DMS114 treated with DMSO at 0.1 percent for 48 hours (cell line): ENCODE results near the gene B4GALT2.
A peak's percentile ranks its signal among the peaks of the same experiment; 100 is the strongest.

Experiments
- DNase-seq: peaks from one replicate; lab custom pipeline; 2025; ENCODE audit not compliant: unreplicated experiment; lab: John Stamatoyannopoulos, UW

Gene B4GALT2

GRCh38 chr1:43946236-43947060, 32.6 kb upstream of the B4GALT2 start, which contains the start of gene IPO13:
Gene IPO13 (plus strand): TSS chr1:43946950. CDS start chr1:43947601, 651 bp downstream.
- peak; percentile 90 for DNase-seq

GRCh38 chr1:43947061-43947873, 31.7 kb upstream of the B4GALT2 start:
- DNase-seq, result no peak

DNA sequence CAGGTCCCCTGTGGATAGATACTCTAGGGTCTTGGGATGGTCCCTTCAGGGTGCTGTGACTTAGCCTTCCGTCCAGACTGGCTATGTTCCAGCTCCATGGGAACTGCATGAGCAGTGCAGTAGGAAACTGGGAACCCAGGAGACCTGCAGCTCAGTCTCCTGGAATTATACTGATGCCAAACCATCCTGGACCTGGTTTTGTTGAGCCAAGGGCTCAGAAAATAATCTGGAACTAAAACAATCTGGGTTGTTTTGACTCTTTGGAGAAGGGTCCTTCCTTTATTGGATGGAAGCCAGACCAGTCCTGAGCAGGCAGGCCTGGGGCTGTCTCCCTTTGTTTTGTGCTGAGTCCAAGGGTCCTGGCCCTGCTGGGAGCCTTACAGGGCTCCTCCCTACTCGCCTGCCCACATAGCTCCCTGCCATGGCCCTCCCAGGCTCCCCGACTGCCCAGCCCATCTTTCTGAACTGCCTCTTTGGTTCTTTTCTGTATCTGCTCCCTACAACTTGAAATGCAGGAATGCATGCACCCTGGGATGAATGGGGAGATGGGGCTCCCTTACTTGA, 31.1 kb upstream of the B4GALT2 start:
- no peak for DNase-seq

DNA sequence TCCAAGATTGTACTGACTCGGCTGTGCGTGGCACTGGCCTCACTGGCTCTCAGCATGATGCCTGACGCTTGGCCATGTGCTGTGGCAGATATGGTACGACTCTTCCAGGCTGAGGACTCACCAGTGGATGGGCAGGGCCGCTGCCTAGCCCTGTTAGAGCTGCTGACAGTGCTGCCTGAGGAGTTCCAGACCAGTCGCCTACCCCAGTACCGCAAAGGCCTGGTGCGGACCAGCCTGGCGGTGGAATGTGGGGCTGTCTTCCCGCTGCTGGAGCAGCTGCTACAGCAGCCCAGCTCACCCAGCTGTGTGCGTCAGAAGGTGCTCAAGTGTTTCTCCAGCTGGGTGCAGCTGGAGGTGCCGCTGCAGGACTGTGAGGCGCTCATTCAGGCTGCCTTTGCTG, 29.3 kb upstream of the B4GALT2 start:
- no peak for DNase-seq

DNA sequence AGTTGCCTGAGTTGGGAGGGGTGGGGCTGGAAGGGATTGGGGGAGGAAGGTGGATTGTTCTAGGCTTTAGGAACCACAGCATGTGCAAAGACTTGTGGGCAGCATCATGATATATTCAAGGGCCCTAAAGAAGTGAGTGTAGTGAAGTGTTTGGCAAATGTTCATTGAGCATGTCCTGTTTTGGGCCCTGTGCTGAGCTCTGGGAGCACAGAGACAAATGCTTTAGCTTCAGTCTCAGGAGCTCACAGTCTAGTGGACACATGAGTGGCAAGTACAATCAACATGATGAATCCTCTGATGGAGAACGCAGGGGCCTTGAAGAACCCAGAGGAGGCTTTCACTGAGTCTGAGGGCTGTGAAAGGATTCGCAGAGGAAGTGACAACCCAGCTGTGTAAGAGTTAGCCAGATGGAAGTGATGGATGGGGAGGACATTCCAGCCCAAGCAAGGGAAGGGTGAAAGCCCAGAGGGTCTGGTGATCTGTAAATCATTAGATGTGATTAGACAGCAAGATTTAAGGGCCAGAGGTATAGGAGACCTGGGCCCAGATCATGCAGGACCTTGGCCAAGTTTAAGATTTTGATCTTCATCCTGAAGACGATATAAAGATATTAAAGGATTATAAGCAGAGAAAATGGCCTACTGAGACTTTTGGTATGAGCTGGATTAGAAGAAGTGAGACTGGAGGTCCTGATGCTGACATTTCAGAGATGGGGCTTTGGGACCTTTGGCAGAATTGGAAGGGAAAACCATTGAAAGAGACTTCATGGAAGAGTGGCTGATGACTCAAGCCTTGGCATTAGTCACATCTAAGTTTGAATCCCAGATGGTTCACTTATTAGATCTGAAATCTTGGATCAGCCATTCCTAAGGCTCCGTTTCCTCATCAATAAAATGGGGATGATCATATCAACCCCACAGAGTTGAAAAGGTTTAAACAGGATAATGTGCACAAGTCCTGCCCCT, 27.7 kb upstream of the B4GALT2 start:
- no peak for DNase-seq

DNA sequence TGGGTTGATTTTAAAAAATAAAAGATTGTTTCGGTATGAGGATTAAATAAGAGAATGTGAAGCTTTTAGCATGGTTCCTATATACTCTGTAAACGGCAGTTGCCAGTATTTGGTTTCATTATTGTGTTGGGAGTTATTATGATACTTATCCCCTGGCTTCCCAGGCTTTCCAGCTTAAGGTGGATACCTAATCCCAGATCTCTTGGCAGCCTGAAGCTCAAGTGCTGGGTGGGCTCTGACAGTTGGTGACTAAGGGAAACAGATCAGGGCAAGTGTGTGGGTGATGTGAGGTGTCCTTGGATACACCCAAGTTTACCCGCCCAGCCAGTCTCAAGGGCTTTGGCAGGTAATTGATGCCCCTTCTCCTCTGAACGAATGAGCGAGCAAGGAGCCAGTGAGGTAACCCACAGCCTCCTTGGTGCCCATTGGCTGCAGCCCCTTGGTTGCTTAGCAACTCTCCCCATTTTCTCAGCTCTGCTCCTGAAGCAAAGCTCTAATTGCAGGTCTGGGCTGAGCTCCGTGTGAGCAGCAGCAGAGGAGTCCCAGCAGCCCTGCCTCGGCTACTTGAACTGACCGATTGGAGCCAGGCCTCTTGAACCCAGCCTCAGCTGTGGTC, 26.2 kb upstream of the B4GALT2 start:
- no peak for DNase-seq

- DNase-seq, result no peak
Observed at GRCh38 chr1:43953361-43953760, 25.6 kb upstream of the B4GALT2 start.

DNA sequence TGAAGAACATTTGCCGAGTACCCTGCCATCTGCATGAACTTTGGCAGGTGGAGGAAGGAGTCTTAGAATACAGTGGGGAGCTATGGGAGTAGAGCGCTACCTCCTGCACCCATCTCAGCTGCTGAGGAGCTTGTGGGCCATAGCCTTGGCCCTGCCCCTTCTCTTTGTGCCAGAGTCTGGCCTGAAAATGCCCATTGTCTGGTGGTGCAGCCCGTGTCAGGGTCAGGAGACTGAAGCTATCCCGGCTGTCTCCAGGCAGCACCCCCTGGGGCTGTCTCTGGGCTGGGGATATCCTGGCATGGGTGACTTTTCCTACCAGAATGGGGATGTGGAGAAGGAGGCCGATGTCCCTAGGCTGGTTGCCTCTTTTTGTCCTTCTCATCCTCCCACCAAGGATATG, 25.0 kb upstream of the B4GALT2 start:
- no peak for DNase-seq

DNA sequence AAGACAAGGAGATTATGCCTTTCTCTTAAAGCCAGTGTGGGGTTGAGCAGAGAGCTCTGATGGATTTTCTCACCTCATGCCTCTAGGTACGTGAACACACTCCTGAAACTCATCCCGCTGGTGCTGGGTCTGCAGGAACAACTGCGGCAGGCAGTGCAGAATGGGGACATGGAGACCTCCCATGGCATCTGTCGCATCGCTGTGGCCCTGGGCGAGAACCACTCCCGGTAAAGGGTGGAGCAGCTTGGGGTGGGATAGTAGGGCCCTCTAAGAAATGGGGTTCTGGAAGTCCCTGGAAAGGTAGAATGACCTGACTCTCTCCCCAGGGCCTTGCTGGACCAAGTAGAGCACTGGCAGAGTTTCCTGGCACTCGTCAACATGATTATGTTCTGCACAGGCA, 22.8 kb upstream of the B4GALT2 start:
- DNase-seq, result no peak

DNA sequence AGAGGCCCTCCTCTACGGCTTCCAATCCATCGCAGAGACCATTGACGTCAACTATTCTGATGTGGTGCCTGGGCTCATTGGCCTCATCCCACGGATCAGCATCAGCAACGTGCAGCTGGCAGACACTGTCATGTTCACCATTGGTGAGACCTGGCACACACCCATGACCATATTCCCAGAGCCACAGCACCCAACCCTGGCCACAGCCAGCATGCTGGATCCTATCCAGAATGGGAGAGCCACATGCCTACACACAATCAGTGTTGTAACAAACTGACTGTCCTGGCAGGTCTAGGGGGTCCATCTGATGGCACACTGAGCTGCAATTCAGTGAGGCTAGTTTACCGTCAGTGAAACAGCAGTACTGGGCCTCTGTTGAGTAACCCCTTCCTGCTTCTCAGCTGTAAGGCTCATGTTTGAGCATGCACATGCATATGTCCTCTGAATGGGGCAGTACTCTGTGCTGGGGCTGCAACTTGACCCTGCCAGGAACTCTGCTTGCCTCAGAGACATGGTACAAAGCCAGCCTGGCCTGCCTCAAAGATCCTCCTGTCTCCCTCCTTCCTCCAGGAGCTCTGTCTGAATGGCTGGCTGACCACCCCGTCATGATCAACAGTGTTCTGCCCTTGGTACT, 21.5 kb upstream of the B4GALT2 start:
- no peak for DNase-seq

DNA sequence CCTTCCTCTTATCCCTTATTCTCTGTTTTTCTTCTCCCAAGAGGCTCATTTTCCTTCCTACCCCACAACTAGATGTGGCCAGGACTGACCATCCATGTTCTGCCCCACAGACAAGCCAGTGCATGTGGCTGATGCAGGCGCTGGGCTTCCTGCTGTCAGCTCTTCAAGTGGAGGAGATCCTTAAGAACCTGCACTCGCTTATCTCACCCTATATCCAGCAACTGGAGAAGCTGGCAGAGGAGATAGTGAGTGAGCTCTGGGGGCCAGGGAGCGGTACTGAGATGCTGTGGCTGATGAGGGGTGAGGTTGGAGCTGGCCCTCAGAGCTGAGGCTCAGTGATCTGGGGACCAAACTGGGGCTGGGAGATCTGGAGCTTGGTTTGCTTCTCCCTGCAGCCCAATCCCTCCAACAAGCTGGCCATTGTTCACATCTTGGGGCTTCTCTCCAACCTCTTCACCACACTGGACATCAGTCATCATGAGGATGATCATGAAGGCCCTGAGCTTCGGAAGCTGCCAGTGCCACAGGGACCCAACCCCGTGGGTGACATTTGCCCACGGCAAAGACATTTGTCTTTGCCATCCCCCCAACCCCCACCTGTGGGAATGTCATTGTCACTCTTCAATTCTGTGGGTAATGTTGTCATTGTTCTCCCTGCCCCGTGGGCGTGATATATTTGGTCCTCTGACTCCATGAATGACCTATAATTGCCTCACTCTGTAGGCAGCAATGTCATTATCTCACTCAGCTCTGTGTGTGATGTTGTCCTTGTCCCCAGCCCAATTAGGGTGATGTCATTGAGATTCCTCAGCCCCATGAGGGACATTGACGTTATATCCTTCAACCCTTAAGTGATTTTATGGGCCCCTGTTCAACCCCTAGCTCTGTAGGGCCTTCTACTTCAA, 20.4 kb upstream of the B4GALT2 start:
- no peak for DNase-seq

DNA sequence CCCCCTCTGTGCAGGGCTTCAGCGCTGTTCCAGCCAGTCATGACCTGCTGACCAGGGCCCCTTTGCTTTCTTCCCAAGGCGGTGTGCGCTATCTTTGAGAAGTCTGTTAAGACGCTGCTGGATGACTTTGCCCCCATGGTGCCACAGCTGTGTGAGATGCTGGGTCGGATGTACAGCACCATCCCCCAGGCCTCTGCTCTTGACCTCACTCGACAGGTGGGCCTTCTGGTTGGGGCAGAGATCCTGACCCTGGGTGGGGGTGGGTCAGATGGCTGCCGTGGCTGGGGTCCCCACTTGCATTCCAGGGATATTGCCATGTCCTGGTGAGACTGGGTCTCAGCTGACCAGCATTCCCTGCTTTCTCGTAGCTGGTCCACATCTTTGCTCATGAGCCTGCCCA, 18.2 kb upstream of the B4GALT2 start:
- no peak for DNase-seq

GRCh38 chr1:43961692-43962091, 17.3 kb upstream of the B4GALT2 start:
- no peak for DNase-seq

DNA sequence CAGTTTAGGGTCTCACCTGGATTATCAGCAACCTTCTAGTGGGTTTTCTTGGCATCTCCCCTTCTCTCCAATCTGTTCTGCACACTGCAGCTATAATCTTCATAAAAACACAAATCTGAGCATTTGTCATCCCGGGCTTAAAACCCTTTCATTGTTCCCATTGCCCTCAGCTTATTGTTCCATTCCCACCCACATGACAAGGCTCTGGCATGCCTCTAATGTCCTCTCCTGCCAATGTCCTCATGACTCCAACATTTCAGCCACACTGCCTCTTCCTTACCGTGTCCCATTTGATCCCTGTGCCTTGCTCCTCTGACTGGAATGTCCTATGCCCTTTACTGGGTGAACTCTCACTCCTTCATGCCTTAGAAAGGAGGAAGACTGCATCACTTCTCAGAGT, 16.7 kb upstream of the B4GALT2 start:
- no peak for DNase-seq

- DNase-seq, result no peak
Observed at GRCh38 chr1:43963006-43963405, 16.0 kb upstream of the B4GALT2 start.

DNA sequence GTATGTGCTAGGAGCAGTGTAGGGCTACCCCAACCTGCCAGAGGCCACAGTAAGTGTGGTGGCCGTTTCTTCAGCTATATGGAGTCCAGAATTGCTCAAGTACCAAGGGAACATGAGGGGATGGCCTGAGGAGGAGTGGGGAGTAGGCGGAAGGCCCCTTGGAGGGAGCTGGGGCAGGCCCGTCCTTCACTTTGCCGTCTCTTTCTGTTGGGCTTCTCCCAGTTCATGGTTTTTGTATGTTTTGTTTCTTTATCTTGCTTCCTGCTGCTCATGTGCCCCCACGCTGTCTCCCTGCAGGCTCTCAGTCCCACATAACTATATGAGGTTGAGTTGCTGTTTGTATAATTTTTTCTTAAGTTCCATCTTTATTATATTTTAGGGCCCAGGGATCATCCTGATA, 15.1 kb upstream of the B4GALT2 start:
- DNase-seq, result no peak

GRCh38 chr1:43965316-43965715, 13.7 kb upstream of the B4GALT2 start:
- no peak for DNase-seq

GRCh38 chr1:43968348-43968948, 10.6 kb upstream of the B4GALT2 start:
- no peak for DNase-seq

DNA sequence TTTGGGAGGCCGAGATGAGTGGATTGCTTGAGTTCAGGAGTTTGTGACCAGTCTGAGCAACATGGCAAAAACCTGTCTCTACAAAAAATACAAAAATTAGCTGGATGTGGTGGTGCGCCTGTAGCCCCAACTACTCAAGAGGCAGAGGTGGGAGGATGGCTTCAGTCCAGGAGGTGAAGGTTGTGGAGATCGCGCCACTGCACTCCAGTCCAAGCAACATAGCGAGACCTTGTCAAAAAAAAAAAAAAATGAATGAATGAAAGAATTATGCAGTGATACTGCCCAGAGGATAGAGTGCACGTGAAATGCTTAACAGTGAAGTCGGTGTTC, 9.6 kb upstream of the B4GALT2 start:
- no peak for DNase-seq
